Epithelial cell of proximal tubule (primary cell): Measurements from ENCODE around the gene LRRC37B. TPM values are rescaled to one million over a fixed set of nuclear protein-coding genes. Genes with fewer than 3 reads are reported as not detected.
"Not testable (repeated sequence)": the region's sequence is repeated elsewhere in the genome, so short reads cannot be mapped to it uniquely, and the experiment has no call there.

Experiments used
- DNase-seq: peaks from one replicate; pipeline ENCODE4 v3.0.0-alpha.2; 2011; ENCODE audit warnings: low read depth
- H3K4me3 ChIP-seq: 2 replicates; pipeline ENCODE4 v1.5.1; 2011; ENCODE audit warnings: low read depth, mild to moderate bottlenecking, low read length
- total RNA-seq: library from RNA; depleted of rRNA; stranded (reverse); fragments of >200 nt; gene quantifications from 2 replicates; pipeline ENCODE4 v1.2.3, GENCODE V29; 2015
- TF ChIP-seq, protein P1 (sequence below): conservative IDR thresholded peaks from 2 replicates; pipeline ENCODE4 v1.5.1; 2012; ENCODE audit warnings: low read depth, mild to moderate bottlenecking, low read length

The LRRC37B gene
- 2.3 and 2.7 TPM in 2 replicates for total RNA-seq

DNA sequence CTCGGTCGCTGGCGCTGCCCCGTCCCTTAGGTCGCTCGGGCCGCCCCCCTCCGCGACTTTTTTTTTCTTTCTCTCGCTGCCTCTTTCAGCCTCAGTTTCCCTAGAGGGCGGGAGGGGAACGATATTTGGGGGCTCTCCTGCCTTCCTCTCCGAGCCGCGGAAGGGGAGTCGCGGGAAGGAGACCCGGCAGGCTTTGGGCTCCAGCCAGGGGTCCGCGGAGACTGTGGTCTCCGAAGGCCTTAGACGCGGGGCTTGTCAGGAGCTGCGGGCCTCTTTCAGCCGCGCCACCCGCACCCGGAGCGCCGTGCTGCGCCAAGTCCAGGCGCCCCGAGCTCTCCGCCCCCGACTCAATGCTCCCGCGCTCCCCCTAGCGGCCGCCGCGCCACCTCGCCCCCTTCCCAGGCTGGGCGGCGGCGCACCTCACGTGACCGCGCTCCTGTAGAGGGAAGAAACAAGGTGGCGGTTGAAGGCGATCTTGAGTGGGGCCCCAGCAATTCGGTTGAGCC is at the start of gene LRRC37B:
Gene LRRC37B, plus strand, starts transcription at position 427 of the 506 bp plus-strand sequence. CDS start 14,010 bp downstream, outside the sequence.
- TF ChIP-seq, protein P1, sequence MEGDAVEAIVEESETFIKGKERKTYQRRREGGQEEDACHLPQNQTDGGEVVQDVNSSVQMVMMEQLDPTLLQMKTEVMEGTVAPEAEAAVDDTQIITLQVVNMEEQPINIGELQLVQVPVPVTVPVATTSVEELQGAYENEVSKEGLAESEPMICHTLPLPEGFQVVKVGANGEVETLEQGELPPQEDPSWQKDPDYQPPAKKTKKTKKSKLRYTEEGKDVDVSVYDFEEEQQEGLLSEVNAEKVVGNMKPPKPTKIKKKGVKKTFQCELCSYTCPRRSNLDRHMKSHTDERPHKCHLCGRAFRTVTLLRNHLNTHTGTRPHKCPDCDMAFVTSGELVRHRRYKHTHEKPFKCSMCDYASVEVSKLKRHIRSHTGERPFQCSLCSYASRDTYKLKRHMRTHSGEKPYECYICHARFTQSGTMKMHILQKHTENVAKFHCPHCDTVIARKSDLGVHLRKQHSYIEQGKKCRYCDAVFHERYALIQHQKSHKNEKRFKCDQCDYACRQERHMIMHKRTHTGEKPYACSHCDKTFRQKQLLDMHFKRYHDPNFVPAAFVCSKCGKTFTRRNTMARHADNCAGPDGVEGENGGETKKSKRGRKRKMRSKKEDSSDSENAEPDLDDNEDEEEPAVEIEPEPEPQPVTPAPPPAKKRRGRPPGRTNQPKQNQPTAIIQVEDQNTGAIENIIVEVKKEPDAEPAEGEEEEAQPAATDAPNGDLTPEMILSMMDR, result peak; percentile 77
- no peak for DNase-seq
- H3K4me3 ChIP-seq, result peak within 1 kb of the TSS; percentile 78

DNA sequence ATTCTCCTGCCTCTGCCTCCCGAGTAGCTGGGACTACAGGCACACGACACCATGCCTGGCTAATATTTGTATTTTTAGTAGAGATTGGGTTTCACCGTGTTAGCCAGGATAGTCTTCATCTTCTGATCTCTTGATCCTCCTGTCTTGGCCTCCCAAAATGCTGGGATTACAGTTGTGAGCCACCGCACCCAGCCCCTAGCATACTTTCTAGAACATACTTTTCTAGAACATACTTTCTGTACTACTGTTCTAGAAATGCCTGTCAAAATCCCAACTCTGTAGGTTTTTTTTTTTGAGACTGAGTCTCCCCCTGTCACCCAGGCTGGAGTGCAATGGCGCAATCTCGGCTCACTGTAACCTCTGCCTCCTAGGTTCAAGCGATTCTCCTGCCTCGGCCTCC is 43.1 kb upstream of the LRRC37B start:
- H3K4me3 ChIP-seq, DNase-seq: not testable (repeated sequence)

DNA sequence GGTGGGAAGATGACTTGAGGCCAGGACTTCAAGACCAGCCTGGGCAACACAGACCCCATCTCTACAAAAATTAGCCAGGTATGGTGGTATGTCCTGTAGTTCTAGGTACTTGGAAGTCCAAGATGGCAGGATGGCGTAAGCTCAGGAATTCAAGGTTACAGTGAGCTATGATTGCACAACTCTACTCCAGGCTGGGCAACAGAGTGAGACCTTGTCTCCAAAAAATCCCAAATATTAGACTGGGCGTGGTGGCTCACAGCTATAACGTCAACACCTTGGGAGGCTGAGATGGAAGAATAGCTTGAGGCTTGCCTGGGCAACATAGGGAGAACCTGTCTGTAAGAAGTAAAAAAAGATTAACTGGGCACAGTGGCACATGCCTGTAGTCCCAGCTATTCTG is 39.5 kb upstream of the LRRC37B start:
- TF ChIP-seq, protein P1, result no peak

DNA sequence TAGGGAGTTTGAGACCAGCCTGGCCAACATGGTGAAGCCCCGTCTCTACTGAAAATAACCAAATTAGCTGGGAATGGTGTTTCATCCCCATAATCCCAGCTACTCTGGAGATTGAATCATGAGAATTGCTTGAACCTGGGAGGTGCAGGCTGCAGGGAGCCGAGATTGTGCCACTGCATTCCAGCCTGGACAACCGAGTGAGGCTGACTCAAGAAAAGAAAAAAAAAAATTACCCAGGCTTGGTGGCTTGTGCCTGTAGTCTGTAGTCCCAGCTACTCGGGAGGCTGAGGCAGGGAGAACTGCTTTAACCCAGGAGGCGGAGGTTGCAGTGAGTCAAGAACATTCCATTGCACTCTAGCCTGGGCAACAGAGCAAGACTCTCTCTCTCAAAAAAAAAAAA is 36.8 kb upstream of the LRRC37B start:
- H3K4me3 ChIP-seq, DNase-seq: not testable (repeated sequence)

More for the DNA sequence above, 39.5 kb upstream of the LRRC37B start:
- no peak for DNase-seq
- H3K4me3 ChIP-seq, result no peak overlapping the region

DNA sequence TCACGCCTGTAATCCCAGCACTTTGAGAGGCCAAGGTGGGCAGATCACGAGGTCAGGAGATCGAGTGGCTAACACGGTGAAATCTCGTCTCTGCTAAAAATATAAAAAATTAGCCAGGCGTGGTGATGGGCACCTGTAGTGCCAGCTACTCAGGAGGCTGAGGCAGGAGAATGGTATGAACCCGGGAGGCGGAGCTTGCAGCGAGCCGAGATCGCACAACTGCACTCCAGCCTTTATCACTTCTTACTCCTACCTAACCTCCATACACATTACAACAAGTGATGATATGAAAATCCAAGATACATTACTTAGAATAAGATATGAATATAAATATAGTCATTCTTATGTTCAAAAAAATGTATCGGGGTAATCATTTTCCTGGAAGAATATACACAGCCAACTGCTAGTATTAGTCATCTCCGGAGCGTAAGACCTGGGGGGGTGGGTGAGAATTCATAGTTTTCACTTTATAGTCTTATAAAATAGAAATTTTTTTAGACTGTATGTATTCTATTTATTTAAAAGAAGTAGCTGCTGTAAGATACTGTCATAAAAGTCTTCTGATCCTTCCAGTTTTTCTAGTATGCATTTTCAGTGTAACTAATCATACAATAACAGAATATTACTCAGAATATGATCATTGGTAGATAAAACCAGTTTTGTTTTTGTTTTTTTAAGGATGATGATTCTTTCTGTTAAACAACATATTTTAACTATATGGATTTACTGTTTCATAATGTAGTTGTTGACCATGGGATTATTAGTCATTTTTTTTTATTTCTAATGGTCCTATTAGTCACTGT is 32.7 kb upstream of the LRRC37B start:
- H3K4me3 ChIP-seq, DNase-seq: not testable (repeated sequence)

DNA sequence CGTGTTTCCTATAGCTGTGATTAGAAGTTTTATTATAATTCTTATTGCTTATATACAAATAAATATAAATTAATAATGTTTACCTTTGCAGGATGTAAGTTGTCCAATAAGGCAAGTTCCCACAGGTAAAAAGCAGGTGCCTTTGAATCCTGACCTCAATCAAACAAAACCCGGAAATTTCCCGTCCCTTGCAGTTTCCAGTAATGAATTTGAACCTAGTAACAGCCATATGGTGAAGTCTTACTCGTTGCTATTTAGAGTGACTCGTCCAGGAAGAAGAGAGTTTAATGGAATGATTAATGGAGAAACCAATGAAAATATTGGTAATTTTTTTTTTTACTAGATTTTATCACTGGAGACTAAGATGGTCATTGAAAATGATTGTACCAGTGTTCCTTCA is 31.8 kb upstream of the LRRC37B start:
- DNase-seq, H3K4me3 ChIP-seq: not testable (repeated sequence)

DNA sequence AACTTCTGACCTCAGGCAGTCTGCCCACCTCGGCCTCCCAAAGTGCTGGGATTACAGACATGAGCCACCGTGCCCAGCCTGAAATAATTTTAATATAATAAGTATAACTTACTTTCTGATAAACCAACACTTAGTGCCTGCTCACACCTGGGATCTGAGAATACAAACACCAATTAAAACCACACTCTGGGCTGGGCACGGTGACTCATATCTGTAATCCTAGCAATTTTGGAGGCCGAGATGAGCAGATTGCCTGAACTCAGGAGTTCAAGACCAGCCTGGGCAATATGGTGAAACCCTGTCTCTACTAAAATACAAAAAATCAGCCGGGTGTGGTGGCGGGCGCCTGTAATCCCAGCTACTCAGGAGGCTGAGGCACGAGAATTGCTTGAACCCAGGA is 15.4 kb upstream of the LRRC37B start:
- not testable (repeated sequence) for H3K4me3 ChIP-seq, DNase-seq

DNA sequence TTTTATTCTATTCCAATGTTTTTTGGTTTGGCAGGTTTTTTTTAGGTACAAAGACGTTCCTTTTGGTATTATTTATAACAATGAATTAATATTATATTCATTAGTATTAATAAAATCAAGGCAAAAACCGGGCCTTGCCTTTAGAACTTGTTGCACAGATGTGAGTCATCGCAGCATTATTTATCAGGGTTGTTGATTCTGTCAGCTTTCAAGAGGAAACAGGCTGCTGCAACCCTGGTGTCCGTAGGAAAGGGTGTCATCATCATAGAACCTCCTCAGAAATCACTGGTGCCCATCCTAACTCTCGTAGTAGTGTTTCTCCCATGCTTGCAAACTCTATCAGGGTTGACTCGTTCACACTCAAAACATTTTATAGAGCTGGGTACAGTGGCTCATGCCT is 10.2 kb upstream of the LRRC37B start:
- no peak for DNase-seq
- TF ChIP-seq, protein P1, result no peak
- no peak overlapping the region for H3K4me3 ChIP-seq

DNA sequence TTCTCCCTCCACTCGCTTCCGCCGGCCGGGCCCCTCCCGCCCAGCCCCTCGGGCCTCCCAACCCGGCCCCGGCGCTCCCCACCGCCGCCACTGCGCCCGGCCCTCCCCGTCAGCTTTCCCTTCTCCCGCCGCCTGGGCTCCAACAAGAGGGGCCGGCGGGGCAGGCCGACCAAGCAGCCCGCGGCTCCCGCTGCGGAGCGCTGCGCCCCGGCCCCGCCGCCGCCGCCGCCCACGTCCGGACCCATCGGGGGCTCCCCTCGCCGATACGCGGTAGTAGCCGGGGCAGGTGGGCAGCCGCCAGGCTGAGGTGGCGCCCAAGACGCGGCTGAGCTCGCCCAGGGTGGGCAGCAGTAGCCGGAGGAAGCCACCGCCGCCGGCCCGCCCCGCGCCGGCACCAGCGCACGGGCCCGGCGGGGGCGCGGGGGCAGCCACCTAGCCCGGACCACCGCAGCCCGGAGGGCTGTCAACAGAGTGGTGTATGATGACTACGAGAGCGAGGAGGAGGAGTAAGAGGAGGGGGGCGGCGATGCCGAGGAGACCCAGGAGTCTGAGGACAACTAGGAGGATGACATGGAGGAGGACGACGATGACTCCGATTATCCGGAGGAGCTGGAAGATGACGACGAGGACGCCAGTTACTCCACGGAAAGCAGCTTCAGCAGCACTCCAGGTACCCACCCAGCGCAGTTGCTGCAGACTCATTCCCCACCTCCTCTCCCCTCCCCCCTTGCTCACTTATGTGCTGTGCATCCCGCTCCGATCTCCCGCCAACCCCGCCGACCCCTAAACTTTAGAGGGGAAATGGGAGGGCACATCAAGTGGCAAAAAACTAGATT is 498 bp downstream of the LRRC37B start:
- TF ChIP-seq, protein P1, result no peak
- peak overlapping the region; percentile 78 for H3K4me3 ChIP-seq
- no peak for DNase-seq
